Lower leg skin (tissue), 3 donors: ENCODE results near the gene TMPRSS3.

Experiments
- CTCF ChIP-seq, 3 donors: fragments of 450-650 bp; IDR thresholded peaks; one replicate each; pipeline ENCODE4 v1.5.1; 2016; ENCODE audit warnings: antibody characterized with exemption in 3 of 3, mild to moderate bottlenecking in 3 of 3, moderate library complexity in 2 of 3
- POLR2A ChIP-seq, 2 donors: fragments of 450-650 bp; IDR thresholded peaks; one replicate each; pipeline ENCODE4 v1.6.1; 2016 to 2017; ENCODE audit warnings: antibody characterized with exemption in 2 of 2, mild to moderate bottlenecking in 1 of 2, moderate library complexity in 1 of 2

- TF ChIP-seq POLR2A (IDR thresholded peaks at IDR 0.05) = no peak
- TF ChIP-seq CTCF (IDR thresholded peaks at IDR 0.05) = no peak
Observed at GRCh38 chr21:42445311-42445710, 49.5 kb upstream of the TMPRSS3 start.
